Uterus (tissue), 2 donors: Measurements from ENCODE around the gene LYRM4.

Source experiments
- POLR2A ChIP-seq, 2 donors: fragments of 450-650 bp; IDR thresholded peaks; one replicate each; pipeline ENCODE4 v1.6.1; 2016; ENCODE audit warnings: antibody characterized with exemption in 2 of 2, mild to moderate bottlenecking in 1 of 2, moderate library complexity in 1 of 2
- TF ChIP-seq, protein P1 (sequence below), 4 experiments: fragments of 200-600 bp in 2 of 4; fragments of 450-650 bp in 2 of 4; sonication (generic) in 2 of 4; IDR thresholded peaks; one replicate each; pipeline ENCODE4 v1.5.1; 2016 to 2019; ENCODE audit warnings: antibody characterized with exemption in 4 of 4, mild to moderate bottlenecking in 2 of 4, moderate library complexity in 1 of 4

DNA sequence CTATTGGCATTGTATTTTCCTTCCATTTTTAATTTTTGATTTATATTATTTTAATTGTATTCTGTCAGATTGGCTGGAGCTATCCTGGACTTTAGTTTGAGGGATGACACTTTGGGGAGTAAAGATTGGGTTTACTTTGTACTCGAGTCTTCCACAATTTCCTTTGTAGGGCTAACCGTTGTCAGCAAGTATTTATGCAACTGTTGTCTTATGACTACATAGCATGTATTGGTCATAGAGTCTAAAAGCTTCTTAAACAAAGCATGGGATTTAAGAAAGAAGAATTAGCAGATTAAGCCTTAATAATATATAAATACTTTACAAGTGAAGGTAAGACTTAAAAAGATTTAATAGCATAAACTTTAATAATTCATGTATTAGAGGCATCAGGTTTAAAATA is 20.2 kb upstream of the LYRM4 start:
- no peak for TF ChIP-seq POLR2A (IDR thresholded peaks at IDR 0.05)
- TF ChIP-seq, protein P1, sequence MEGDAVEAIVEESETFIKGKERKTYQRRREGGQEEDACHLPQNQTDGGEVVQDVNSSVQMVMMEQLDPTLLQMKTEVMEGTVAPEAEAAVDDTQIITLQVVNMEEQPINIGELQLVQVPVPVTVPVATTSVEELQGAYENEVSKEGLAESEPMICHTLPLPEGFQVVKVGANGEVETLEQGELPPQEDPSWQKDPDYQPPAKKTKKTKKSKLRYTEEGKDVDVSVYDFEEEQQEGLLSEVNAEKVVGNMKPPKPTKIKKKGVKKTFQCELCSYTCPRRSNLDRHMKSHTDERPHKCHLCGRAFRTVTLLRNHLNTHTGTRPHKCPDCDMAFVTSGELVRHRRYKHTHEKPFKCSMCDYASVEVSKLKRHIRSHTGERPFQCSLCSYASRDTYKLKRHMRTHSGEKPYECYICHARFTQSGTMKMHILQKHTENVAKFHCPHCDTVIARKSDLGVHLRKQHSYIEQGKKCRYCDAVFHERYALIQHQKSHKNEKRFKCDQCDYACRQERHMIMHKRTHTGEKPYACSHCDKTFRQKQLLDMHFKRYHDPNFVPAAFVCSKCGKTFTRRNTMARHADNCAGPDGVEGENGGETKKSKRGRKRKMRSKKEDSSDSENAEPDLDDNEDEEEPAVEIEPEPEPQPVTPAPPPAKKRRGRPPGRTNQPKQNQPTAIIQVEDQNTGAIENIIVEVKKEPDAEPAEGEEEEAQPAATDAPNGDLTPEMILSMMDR (IDR thresholded peaks at IDR 0.05) = no peak
